Hematopoietic multipotent progenitor cell (in vitro differentiated cells): ENCODE results near the gene TAAR9. TPM values are rescaled to one million over a fixed set of nuclear protein-coding genes. Genes with fewer than 3 reads are reported as not detected.
A peak's percentile ranks its signal among the peaks of the same experiment; 100 is the strongest.

Source experiments
- DNase-seq, 3 donors: peaks; one replicate each; pipeline ENCODE4 v3.0.0-alpha.2; 2011 to 2015; ENCODE audit warnings: low read depth in 2 of 3, low spot score in 2 of 3
- total RNA-seq: library from RNA; depleted of rRNA; stranded (reverse); fragments of >200 nt; gene quantifications from one replicate; pipeline ENCODE4 v1.2.3, GENCODE V29; 2012

Gene TAAR9
- total RNA-seq, result not detected

- no peak for DNase-seq
These were observed at the start of gene TAAR9 for GRCh38 chr6:132537977-132538376. Gene TAAR9, plus strand, starts transcription at chr6:132538277. Its CDS starts 13 bp downstream, at chr6:132538290.

GRCh38 chr6:132489376-132489775 is 48.7 kb upstream of the TAAR9 start:
- no peak for DNase-seq

DNA sequence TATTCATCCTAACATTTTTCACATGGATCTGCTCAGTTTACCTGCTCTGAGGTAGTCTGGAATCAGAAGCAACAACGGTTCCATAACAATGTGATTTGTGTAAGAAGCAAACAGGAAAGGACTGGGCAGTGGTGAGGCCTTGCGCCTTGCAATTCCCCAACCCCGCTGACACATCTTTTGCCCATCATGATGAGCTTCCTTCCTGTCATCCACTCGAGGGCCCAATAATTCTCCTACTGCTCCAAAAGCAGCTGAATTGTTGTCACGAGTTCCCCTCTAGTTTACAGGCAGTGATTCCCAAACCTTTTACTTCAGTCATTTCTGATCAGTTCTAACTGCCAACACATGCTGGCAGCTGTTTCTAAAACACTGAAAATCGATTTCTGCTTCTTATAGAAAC is 48.1 kb upstream of the TAAR9 start:
- no peak for DNase-seq

GRCh38 chr6:132490478-132491204 is 47.4 kb upstream of the TAAR9 start:
- no peak for DNase-seq

- peak in 1 of 3 donors; percentile 32 for DNase-seq
These were observed 46.8 kb upstream of the TAAR9 start for GRCh38 chr6:132491303-132491702.

DNA sequence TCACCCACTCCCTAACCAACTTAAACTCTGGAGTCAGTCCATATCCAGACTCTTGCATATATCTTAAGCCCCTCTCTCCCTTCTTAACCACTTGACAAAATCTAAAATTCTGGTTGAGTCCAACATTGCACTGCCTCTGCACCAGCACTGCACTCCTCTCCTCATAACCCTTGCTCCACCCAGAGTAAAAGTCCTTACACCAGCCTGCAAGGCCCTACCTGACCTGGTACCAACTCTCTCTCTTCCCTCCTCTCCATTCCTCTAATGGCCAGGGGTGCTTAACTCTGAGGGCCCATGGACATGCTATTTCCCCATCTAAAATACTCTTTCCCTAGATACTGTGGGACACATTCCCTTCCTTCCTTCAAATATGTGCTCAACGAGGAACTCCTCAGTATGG is 46.2 kb upstream of the TAAR9 start:
- DNase-seq, result no peak

DNA sequence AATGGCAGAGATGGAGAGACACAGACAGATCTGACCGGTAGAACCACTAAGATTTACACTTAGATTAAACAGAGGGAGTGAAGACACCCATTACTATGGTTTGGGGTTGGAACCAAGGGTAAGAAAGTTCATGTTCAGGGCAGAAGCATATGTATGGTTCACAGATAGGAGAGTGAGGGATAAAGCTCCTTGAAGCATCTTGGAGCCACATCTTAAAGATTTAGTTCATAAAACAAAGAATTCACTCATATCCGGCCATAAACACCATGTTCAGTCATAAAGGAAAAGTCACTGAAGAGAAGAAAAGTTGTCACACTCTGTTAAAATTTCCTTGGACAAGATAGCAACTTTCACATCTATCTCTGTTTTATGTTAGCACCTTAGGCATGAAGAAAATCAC is 43.1 kb upstream of the TAAR9 start:
- DNase-seq, result no peak

GRCh38 chr6:132495604-132496079 is 42.4 kb upstream of the TAAR9 start:
- DNase-seq, result no peak

DNA sequence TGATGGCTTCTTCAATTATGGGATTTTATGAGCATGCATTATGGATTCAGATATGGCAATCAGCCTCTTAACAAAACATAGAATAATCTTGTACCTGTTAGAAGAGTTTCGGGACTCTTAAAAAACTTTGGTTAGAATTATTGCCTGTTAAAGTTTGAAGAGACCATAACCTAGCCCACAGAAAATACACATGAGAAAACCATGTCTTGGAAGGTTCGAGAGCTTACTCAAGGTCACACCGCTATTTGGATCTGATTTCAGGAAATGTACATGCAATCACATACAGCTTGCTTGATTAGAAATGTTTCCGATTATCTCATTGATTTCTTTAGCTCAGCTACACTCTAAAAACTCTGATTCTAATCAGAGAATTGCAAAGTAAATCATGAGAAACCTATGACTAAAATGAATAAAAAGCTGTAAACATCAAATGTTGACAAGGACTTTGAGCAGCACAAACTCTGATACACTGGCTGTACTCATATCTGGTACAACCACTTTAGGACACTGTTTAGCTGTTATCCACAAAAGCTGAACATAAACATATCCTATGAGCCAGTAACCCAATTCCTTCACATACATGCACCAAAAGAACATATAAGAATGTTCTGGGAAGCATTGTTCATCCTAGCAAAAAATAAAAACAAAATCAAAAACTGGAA is 41.4 kb upstream of the TAAR9 start:
- DNase-seq, result no peak

DNA sequence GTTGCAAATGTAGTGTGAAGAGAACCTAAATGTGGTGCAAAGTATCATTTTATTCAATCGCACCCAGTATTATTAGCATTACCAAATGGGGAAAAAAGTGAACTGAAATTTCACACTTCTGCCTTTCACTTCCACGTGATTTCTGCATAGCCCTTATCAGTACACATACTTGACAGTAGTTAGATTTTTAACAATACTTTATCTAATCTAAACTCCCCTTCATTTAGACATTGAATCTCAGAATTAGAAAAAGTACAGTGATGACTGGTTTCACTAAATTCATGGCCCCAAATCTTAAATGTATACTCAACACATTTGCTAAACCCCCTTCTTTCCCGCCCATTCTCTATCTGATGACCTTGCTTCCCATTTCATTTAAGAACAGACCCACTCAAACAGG is 39.4 kb upstream of the TAAR9 start:
- DNase-seq, result no peak

DNA sequence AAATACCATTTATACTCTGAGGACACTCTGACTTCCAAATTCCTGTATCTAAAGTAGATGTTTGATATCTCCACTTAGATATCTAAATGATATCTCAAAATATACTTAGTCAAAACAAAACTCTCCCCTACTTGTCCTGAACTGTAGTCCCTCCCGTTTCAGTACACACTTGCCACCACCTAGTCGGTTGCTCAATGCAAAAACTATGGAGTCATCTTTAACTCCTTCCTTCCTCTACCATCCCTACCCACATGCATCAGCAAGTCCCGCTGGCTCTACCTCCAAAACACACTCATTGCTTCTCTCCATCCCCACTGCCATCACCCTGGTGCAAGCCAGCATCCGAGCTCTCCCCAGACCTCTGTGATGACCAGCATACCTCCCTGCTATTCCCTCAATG is 38.3 kb upstream of the TAAR9 start:
- no peak for DNase-seq

DNA sequence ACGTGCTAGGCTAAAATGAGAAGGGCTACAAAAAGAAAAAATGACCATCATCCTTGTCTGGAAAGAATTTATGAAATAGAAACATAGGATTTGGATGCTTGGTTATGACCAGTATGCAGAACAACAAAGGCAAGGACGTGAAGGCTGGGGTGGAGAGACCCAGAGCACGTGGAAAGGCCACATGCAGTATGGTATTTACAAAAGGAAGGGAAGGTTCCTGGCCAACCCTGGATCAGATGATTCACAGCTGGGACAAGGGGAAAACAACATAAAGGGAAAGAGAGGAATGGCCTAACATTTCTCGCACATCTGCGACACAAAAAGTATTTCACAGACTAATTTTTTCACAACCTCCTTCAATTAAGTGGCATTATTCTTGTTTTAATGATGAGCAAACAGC is 33.3 kb upstream of the TAAR9 start:
- DNase-seq, result no peak

- no peak for DNase-seq
These were observed 32.9 kb upstream of the TAAR9 start for GRCh38 chr6:132505158-132505557.

DNA sequence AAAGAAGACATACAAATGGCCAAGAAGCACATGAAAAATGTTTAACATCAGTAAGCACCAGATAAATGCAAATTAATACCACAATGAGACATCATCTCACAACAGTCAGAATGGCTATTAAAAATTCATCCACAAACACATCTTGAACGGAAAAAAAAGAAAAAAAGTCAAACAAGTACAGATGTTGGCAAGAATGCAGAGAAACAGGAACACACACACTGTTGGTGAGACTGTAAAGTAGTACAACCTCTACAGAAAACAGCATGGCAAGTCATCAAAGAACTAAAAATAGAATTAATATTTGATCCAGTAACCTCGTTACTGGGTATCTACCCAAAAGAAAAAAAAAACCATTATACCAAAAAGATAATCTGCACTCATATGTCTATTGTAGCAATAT is 31.6 kb upstream of the TAAR9 start:
- no peak for DNase-seq

DNA sequence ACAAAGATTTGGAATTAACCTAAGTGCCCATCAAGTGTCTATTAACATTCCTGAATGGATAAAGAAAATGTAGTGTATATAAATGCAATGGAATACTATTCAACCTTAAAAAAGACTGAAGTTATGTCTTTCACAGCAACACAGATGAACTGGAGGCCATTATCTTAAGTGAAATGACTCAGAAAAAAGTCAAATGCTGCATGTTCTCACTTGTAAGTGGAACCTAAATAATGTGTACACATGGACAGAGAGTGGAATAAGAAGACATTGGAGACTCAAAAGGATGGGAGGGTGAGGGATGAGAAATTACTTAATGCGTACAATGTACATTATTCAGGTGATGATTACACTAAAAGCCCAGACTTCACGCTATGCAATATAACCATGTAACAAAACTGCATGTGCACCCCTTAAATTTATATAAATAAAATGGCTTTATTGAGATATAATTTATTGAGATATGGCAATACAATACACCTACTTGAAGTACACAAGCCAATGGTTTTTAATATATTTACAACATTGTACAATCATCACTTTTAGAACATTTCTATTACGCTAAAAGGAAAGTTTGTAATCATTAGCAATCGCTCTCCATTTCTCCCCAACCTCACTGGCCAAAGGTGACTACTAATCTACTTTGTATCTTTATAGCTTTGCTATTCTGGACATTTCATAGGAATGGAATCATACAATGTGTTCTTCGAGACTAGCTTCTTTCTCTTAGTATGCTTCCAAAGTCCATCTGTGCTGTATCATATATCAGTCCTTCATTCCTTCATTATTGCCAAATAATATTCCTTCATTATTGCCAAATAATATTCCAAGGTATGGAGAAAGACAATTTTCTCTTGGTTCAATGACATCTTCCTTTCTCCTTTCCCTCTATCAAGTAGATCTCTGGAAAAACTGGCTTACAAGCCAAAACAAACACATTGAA is 30.9 kb upstream of the TAAR9 start:
- no peak for DNase-seq

DNA sequence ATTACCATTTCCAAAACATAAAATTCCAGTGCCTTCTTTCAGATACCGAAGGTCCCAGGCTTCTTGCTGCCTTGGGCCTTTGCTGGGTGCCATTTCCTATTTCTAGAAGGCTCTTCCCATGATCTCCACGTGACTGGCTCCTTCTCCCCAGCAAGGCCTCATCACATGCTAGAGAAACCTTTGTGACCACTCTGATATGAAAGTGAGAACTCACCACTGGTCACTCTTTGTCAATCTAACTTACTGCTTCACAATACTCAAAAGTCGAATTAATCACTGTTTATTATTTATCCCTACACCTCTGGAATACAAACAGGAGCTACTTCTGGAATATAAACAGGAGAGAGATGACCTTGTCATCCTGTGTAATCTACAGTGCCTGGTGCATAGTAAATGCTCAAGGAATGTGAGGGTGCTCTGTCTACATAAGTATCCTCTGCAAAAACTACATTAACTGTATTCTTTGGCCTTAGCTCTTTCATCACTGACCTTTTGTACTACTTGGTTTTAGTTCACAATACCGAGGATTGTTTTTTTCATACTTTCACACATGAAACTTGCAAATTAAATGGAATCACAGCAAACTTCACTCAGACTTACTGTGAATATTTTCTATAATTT is 26.8 kb upstream of the TAAR9 start:
- no peak for DNase-seq

DNA sequence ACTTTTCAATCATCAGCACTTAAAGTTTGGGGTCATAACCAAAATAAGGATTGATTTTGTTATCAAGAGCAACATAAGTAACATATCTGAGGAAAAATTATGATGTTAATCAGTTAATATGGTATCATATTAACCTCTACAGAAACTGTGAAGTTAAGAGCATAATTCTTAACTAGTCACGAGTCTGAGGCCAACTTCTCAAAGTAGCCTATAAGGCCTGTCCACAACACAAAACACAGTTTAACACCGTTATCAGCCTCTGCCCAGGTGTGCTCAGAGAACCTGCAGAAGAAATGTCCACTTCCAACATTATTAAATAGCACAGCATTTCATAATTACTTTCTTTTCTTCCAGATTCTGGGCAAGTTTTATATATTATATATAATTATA is 26.3 kb upstream of the TAAR9 start:
- no peak for DNase-seq

- peak in 2 of 3 donors; percentile 2 to 75 for DNase-seq
These were observed 25.8 kb upstream of the TAAR9 start for GRCh38 chr6:132512342-132512637.

GRCh38 chr6:132512638-132513632 is 25.1 kb upstream of the TAAR9 start, which contains the start of gene STX7:
Gene STX7, minus strand, starts transcription at chr6:132513116. Its CDS starts 9,586 bp downstream, at chr6:132503530.
- peak; percentile 65 to 96 (median 90) for DNase-seq
